GM03348 (cell line): ENCODE data around the gene MYL5.
"Not testable (repeated sequence)": the region's sequence is repeated elsewhere in the genome, so short reads cannot be mapped to it uniquely, and the experiment has no call there.

Source experiments
- DNase-seq: peaks from one replicate; pipeline ENCODE4 v3.0.0; 2012; ENCODE audit warnings: low spot score

Gene MYL5

GRCh38 chr4:725391-726234 is 51.3 kb downstream of the MYL5 start:
- no peak for DNase-seq

GRCh38 chr4:726235-726787 is 52.0 kb downstream of the MYL5 start:
- peak; percentile 86 for DNase-seq

DNA sequence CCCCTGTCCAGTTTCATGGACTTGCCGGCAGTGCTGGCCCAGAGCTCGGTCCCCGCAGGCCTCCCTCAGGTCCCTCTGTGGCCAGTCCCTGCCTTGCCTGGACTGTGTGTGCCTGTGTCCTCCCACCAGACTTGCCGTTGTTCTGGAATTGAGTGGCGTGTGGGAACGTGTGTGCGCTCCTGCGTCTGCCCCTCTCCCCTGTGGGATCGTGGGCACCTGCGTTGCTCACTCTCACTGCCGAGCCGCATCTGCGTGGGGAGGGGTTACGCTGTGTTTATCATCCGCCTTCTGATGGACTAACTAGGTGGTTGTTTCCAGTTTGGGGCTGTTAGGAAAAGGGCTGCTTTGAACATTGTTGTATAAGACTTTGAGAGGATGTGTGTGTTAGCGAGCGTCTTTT is 52.5 kb downstream of the MYL5 start:
- no peak for DNase-seq

DNA sequence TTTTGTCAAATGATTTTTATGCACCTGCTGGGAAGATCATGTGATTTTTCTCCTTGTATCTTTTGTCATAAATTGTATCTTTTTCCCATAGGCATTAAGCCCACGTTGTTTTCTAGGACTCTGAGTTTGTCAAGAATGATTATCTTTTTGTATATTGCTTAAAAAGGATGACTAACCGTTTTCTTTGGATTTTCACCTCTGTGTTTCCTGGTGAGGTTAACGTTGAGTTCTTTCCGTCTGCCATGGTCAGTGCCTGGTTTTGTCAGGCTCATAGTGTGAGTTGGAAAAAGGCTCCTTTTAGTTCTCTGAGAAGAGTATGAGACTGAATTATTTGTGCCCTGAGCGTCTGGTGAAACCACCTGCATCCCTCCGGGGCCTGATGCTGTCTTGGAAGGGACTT is 53.2 kb downstream of the MYL5 start:
- DNase-seq, result no peak

DNA sequence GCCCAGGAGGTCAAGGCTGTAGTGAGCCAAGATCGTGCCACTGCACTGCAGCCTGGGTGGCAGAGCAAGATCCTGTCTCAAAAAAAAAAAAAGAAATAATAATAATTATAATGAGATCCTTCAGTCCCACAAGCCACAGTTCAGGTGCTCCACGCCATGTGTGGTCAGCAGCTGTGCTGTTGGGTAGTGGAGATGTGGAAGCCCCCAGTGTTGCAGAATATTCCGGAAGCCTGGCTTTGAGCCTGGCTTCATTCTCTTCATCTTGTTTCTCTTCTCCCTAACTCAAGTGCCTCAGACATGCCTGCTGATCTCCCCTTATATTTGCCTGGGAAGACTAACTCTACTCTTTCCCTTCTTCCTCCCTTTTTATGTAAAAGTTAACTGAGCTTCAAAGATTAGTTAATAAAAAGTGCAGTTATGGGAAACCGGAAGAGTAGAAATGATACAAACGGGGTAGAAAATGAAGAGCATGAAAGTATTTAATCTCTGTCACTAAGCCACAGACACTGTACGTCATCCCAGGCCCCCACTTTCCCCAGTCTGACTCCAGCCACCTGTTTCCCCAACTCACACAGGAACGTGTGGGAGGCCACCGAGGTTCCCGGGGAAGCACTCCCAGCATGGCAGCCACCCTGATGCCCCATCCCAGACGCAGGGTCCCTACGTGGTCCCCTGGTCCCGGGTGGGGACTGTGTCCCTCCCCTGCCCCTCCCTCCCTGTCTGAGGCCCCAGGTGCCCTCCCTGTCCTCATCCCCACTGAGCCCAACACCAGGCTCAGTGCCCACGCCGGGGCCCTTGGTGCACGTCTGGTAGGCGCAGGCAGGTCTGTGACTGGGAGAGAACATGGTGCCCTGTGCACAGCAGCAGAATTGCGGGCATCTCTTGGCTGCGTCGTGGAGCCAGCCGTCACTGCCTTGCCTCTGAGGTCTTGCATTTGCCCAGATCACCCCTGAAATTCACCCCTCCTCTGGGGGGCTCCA is 55.3 kb downstream of the MYL5 start:
- no peak for DNase-seq

GRCh38 chr4:730511-730910 is 56.2 kb downstream of the MYL5 start:
- no peak for DNase-seq

GRCh38 chr4:730946-731904 is 56.9 kb downstream of the MYL5 start:
- DNase-seq, result not testable (repeated sequence)
